SU-DHL-6 (cell line): Measurements from ENCODE around the gene ADAR.

Source experiments
- EZH2phosphoT487 ChIP-seq: fragments of 200-600 bp; sonication (generic), shearing (Covaris generic); conservative IDR thresholded peaks from 2 replicates; pipeline ENCODE4 v1.6.1; 2018; ENCODE audit warnings: mild to moderate bottlenecking, antibody characterized with exemption, low read length, moderate library complexity, mixed read lengths
- TF ChIP-seq, protein P1 (sequence below): fragments of 200-600 bp; sonication (generic); IDR thresholded peaks from one replicate; pipeline ENCODE4 v1.5.1; 2017; ENCODE audit warnings: antibody characterized with exemption, mild to moderate bottlenecking, low read length, moderate library complexity; ENCODE audit not compliant: insufficient read depth, poor library complexity, severe bottlenecking

DNA sequence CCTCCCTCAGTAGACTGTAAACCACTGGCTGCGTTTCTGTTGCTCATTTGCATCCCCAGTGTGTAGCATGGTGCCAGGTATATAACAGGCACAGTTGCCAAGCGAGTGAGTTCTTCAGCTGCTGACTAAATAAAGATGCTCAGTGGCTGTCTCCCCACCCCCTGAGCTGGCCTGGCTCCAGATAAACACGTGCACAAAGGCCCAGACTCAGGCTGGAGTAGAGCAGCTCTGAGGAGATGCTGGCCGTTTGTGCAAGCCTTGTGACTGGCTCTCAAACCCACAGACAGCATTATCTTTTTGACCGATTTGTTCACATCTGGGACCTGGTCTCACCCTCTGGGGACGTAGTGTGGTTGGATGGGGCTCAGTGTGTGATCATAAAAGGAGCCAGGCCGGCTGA lies 33.3 kb downstream of the ADAR start:
- TF ChIP-seq, protein P1, sequence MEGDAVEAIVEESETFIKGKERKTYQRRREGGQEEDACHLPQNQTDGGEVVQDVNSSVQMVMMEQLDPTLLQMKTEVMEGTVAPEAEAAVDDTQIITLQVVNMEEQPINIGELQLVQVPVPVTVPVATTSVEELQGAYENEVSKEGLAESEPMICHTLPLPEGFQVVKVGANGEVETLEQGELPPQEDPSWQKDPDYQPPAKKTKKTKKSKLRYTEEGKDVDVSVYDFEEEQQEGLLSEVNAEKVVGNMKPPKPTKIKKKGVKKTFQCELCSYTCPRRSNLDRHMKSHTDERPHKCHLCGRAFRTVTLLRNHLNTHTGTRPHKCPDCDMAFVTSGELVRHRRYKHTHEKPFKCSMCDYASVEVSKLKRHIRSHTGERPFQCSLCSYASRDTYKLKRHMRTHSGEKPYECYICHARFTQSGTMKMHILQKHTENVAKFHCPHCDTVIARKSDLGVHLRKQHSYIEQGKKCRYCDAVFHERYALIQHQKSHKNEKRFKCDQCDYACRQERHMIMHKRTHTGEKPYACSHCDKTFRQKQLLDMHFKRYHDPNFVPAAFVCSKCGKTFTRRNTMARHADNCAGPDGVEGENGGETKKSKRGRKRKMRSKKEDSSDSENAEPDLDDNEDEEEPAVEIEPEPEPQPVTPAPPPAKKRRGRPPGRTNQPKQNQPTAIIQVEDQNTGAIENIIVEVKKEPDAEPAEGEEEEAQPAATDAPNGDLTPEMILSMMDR = no peak
- TF ChIP-seq EZH2phosphoT487 = no peak
